ENCODE results near the gene LRRC8C.

LRRC8C gene

DNA sequence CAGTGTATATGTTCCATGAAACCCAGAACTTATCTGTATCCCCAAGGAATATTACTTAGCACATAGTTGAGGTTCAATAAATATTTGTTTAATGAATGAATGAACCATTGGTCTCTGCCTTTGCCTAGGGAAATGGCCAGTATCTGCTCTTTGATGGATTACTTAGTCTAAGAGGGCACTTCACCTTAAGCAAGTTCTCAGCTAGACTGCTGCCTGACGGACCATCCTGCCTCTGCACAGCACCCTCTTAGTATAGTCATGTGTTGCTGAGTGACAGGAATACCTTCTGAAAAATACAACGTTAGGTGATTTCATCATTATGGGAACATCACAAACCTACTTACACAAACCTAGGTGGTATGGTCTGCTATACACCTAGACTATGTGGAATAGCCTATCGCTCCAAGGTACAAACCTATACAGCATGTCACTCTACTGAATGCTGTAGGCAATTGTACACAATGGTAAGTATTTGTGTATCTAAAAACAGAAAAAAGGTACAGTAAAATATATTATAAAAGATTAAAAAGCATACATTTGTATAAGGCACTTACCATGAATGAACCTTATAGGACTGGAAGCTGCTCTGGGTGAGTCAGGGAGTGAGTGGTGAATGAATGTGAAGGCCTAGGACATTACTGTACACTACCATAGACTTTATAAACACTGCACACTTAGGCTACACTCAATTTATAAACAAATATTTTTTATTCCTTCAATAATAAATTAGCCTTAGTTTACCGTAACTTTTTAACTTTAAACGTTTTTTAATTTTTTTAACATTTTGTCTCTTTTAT, 104.2 kb downstream of the LRRC8C start:
- no peak for DNase-seq

- no peak for DNase-seq
These were observed 105.1 kb downstream of the LRRC8C start for GRCh38 chr1:89737985-89738510.

- DNase-seq, result peak; percentile 36 to 51
These were observed 106.3 kb downstream of the LRRC8C start for GRCh38 chr1:89739013-89739843.

DNA sequence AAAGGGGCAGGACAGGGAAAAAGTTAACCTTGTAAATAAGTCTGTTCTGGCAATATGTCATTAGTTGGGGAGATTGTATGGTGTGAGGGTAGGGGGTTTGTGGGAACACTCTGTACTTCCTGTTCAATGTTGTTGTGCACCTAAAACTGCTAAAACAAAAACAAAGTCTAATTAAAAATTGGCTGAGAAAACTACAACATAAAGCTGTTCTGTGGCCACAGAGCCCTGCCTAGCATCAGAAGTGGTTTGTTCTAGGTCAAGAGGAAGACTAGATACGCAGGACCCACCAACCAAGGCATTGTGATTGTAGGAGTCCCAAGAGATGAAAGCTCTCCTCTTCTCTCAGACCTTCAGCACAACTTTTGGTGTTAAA, 106.9 kb downstream of the LRRC8C start:
- DNase-seq, result no peak

GRCh38 chr1:89743788-89744187, 110.9 kb downstream of the LRRC8C start:
- no peak for DNase-seq

- no peak for DNase-seq
These were observed 113.7 kb downstream of the LRRC8C start for GRCh38 chr1:89746424-89747149.

GRCh38 chr1:89753761-89754160, 120.8 kb downstream of the LRRC8C start:
- no peak for DNase-seq

DNA sequence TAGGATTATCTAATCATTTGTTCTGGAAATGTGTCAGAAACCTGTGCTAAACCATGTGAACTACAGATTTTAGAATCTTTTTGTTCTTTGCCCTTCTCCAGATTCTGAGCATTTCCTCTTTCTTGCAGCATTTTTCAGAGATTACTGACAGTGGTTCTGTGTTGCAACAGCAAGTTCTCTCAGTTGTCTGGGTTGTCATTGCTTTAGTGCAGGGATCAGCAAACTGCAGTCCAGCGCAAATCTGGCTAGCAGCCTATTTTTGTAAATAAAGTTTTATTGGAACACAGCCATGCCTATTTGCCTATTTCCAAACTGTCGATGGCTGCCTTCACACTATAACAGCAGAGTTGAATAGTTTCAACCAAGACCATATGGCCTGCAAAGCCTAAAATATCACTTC, 121.6 kb downstream of the LRRC8C start:
- DNase-seq, result no peak

GRCh38 chr1:89755591-89755990, 122.7 kb downstream of the LRRC8C start:
- DNase-seq, result no peak

DNA sequence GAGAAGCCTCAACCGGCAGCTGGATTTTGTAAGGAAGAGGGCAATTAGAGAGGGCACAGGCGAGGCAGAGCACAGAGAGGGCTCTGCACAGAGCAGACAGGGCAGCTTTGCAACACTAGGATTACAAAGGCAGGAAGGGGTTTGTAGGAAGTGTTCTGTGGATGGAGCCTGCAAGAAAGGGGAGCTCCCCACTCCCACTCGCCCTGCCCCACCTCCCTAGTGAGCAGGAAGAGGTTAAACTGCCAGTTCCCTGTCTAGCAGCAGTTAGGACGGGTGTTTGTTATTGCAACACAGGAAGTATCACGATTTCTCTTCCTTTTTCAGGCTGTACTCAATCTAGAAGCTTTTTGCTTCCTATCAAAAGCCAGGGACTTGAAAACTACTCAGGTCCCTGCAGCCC, 124.6 kb downstream of the LRRC8C start:
- peak; percentile 42 to 43 for DNase-seq

DNA sequence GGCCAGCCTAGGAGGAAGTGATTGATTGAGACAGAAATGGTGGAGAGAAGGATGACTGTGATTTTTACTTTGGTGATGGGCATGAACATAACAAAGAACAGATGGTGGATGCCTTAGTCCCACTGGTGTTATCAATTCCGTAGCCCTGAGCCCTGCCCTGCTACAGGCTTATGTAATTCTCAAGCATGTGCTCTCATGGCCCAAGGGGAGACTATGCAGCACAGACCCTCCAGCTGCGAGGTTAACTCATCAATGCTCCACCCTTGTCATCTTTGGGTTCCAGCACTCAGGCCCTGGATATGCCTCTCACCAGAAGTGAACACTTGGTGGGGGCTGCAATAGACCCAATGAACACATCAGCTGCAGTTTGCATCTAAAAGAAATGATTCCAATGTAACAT, 125.2 kb downstream of the LRRC8C start:
- DNase-seq, result no peak

- DNase-seq, result no peak
These were observed 126.1 kb downstream of the LRRC8C start for GRCh38 chr1:89759036-89759435.

- DNase-seq, result no peak
These were observed 127.6 kb downstream of the LRRC8C start for GRCh38 chr1:89760496-89760895.

- no peak for DNase-seq
These were observed 128.4 kb downstream of the LRRC8C start for GRCh38 chr1:89761338-89761737.

DNA sequence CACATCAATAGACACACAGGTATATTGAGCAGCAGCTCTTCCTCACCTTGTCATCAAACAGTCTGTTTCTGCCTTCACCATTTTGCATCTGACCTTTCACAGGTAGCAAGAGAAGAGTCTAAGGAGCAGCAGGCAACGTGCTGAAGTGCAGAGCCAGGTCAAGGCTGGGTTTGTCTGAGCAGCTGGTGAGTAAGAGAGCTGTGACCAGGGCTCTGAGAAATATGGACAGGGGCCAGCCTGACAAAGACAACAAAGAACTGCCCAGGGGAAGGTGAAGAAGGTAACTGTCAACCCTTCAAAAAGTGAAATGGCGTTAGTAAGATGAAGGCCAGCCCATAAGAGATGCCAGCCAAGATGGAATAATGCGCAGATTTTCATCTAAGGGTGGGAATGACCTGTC, 129.0 kb downstream of the LRRC8C start:
- DNase-seq, result no peak

- no peak for DNase-seq
These were observed 129.5 kb downstream of the LRRC8C start for GRCh38 chr1:89762386-89762778.

- DNase-seq, result peak; percentile 84 to 86
These were observed 130.1 kb downstream of the LRRC8C start for GRCh38 chr1:89762779-89763648.

DNA sequence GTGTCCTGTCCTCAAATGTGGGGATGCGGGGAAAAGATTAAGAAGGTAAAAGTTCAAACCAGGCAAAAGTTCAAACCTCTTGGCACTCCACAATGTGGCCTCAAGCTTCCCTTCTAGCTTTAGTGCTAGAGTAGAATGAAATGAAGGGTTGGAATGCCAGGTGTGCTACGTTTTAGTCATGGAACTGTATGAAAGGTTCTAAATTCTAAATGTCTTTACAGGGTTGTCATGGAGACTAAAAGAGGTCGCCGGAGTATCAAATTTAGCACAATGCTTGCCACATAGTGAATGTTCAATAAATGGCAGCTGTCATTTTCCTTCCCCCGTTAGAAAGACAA, 130.7 kb downstream of the LRRC8C start:
- no peak for DNase-seq

DNA sequence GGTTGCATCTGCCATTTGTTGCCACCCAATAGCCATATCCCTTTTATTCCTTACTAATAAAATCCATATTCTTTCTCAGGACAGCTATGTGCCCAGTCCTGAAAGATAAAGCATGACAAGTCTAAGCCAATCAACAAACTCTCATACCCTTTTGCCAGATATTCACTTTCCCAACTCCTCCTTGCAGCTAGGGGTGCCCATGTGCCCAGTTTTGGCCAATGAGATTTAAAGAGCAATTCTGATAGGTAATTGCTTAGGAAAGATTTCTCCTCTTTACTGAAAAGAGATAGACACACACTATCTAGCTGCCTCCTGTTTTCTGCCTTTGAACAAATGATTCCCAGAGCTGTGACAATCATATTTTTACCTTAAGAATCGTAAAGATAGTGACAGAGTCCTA, 132.9 kb downstream of the LRRC8C start:
- no peak for DNase-seq

- no peak for DNase-seq
These were observed 134.7 kb downstream of the LRRC8C start for GRCh38 chr1:89767618-89768017.

Measured in stimulated activated CD4-positive, alpha-beta T cell treated with anti-CD3 and anti-CD28 coated beads, Interleukin-2, amount 100 ng/mL, for 48 hours (primary cell).